GM23338 (cell line): ENCODE measurements around the gene RYR3. TPM values are rescaled to one million over a fixed set of nuclear protein-coding genes. Genes with fewer than 3 reads are reported as not detected.

ENCODE experiments used
- ATAC-seq: fragments of 200-7000 bp; cut with Tn5 transposase; 3 replicates; pipeline ENCODE4 v1.9.1; 2020
- DNase-seq: peaks from one replicate; pipeline ENCODE4 v3.0.0-alpha.2; 2015; ENCODE audit warnings: low spot score
- H2AFZ ChIP-seq: fragments of 200-600 bp; sonication (generic); 2 replicates; pipeline ENCODE4 v1.8.0; 2016; ENCODE audit warnings: antibody characterized with exemption, mild to moderate bottlenecking, moderate library complexity
- H3F3A ChIP-seq: fragments of 200-600 bp; sonication (generic); replicated peaks from 2 replicates; pipeline ENCODE4 v1.8.0; 2017; ENCODE audit warnings: antibody characterized with exemption, mixed run types, low read depth
- H3K27ac ChIP-seq: fragments of 200-600 bp; sonication (generic); 2 replicates; pipeline ENCODE4 v1.6.1; 2016; ENCODE audit warnings: low read depth
- H3K27me3 ChIP-seq: fragments of 200-600 bp; sonication (generic); 2 replicates; pipeline ENCODE4 v1.8.0; 2016; ENCODE audit warnings: mild to moderate bottlenecking, mixed run types, moderate library complexity; ENCODE audit not compliant: insufficient read depth
- H3K36me3 ChIP-seq: fragments of 200-600 bp; sonication (generic); 2 replicates; pipeline ENCODE4 v1.8.0; 2016; ENCODE audit warnings: mild to moderate bottlenecking; ENCODE audit not compliant: insufficient read depth
- H3K4me1 ChIP-seq: fragments of 200-600 bp; sonication (generic); 2 replicates; pipeline ENCODE4 v1.8.0; 2016; ENCODE audit warnings: mild to moderate bottlenecking, moderate library complexity; ENCODE audit not compliant: insufficient read depth
- H3K4me2 ChIP-seq: fragments of 200-600 bp; sonication (generic); 2 replicates; pipeline ENCODE4 v1.7.1; 2017; ENCODE audit warnings: mixed run types
- H3K4me3 ChIP-seq: fragments of 200-600 bp; sonication (generic); 2 replicates; pipeline ENCODE4 v1.6.1; 2016; ENCODE audit warnings: mixed run types
- H3K79me2 ChIP-seq: fragments of 200-600 bp; sonication (generic); replicated peaks from 2 replicates; pipeline ENCODE4 v1.8.0; 2017; ENCODE audit warnings: mild to moderate bottlenecking; ENCODE audit not compliant: insufficient read depth
- H3K9me2 ChIP-seq: fragments of 200-600 bp; sonication (generic); 2 replicates; pipeline ENCODE4 v1.8.0; 2017; ENCODE audit not compliant: insufficient read depth
- H4K20me1 ChIP-seq: fragments of 200-600 bp; sonication (generic); replicated peaks from 2 replicates; pipeline ENCODE4 v1.8.0; 2017; ENCODE audit warnings: mild to moderate bottlenecking; ENCODE audit not compliant: insufficient read depth
- H3K27ac Mint-ChIP-seq: 2 replicates; pipeline ENCODE4 v1.8.0; 2020; ENCODE audit warnings: inconsistent platforms, mild to moderate bottlenecking, moderate library complexity, mixed read lengths
- H3K27me3 Mint-ChIP-seq: 3 replicates; pipeline ENCODE4 v1.8.0; 2022; ENCODE audit warnings: low read depth, mild to moderate bottlenecking, moderate library complexity, mixed read lengths, inconsistent platforms; ENCODE audit not compliant: insufficient read depth, poor library complexity
- H3K36me3 Mint-ChIP-seq: 3 replicates; pipeline ENCODE4 v1.8.0; 2021; ENCODE audit warnings: low read depth, mild to moderate bottlenecking, inconsistent platforms, moderate library complexity, mixed read lengths
- H3K4me1 Mint-ChIP-seq: 3 replicates; pipeline ENCODE4 v1.8.0; 2020; ENCODE audit warnings: mild to moderate bottlenecking, inconsistent platforms, mixed read lengths
- H3K4me3 Mint-ChIP-seq: 3 replicates; pipeline ENCODE4 v1.8.0; 2021; ENCODE audit warnings: moderate library complexity, mild to moderate bottlenecking, inconsistent platforms, mixed read lengths
- H3K9me3 Mint-ChIP-seq: 3 replicates; pipeline ENCODE4 v1.8.0; 2020; ENCODE audit warnings: moderate library complexity, mild to moderate bottlenecking, inconsistent platforms, mixed read lengths
- CREB1 ChIP-seq: fragments of 250-450 bp; sonication (Bioruptor Pico); IDR thresholded peaks from 2 replicates; pipeline ENCODE4 v1.5.0; 2020; ENCODE audit warnings: low read depth, mild to moderate bottlenecking, moderate library complexity
- EZH2phosphoT487 ChIP-seq: fragments of 200-600 bp; sonication (generic); IDR thresholded peaks from one replicate; pipeline ENCODE4 v1.8.1; 2018; ENCODE audit warnings: antibody characterized with exemption; ENCODE audit not compliant: unreplicated experiment
- JUNB ChIP-seq: IDR thresholded peaks from one replicate; pipeline ENCODE4 v1.6.1; 2016; ENCODE audit warnings: antibody characterized with exemption; ENCODE audit not compliant: unreplicated experiment
- NANOG ChIP-seq: IDR thresholded peaks from 2 replicates; pipeline ENCODE4 v1.6.1; 2016; ENCODE audit warnings: antibody characterized with exemption, borderline replicate concordance
- STAT1 ChIP-seq: IDR thresholded peaks from one replicate; pipeline ENCODE4 v1.6.1; 2016; ENCODE audit warnings: antibody characterized with exemption; ENCODE audit not compliant: unreplicated experiment
- ZNF114 ChIP-seq: fragments of 250-450 bp; sonication (Bioruptor Pico); IDR thresholded peaks from 2 replicates; pipeline ENCODE4 v1.5.0; 2020; ENCODE audit warnings: mild to moderate bottlenecking, moderate library complexity
- polyA plus RNA-seq: library from polyadenylated mRNA; unstranded; fragments of >200 nt; fragmentation: Nextera tagmentation; extraction: Ambion mirVana; gene quantifications from 2 replicates; pipeline ENCODE4 v1.2.1, GENCODE V29; 2016
- total RNA-seq: library from RNA; depleted of rRNA; stranded (reverse); fragments of >200 nt; shearing (Covaris generic); gene quantifications from 2 replicates; pipeline ENCODE4 v1.2.3, GENCODE V29; 2014
- TF ChIP-seq, protein P1 (sequence below): IDR thresholded peaks from one replicate; pipeline ENCODE4 v1.6.1; 2018; ENCODE audit warnings: antibody characterized with exemption; ENCODE audit not compliant: unreplicated experiment
- TF ChIP-seq, protein P2 (sequence below), 2 experiments: fragments of 200-600 bp in 1 of 2; sonication (generic) in 1 of 2; conservative IDR thresholded peaks; 2 replicates each; pipeline versions ENCODE4 v1.5.1 to v1.6.1; 2016 to 2017; ENCODE audit warnings: antibody characterized with exemption in 2 of 2, low read depth in 2 of 2, mild to moderate bottlenecking in 2 of 2, moderate library complexity in 1 of 2
- TF ChIP-seq, protein P3 (sequence below): fragments of 250-450 bp; sonication (Bioruptor Pico); IDR thresholded peaks from 2 replicates; pipeline ENCODE4 v1.5.0; 2020; ENCODE audit warnings: mild to moderate bottlenecking, moderate library complexity

Gene RYR3
- total and polyA plus RNA-seq, 2 experiments from 2014 or later = 1.1 to 1.2 TPM

DNA sequence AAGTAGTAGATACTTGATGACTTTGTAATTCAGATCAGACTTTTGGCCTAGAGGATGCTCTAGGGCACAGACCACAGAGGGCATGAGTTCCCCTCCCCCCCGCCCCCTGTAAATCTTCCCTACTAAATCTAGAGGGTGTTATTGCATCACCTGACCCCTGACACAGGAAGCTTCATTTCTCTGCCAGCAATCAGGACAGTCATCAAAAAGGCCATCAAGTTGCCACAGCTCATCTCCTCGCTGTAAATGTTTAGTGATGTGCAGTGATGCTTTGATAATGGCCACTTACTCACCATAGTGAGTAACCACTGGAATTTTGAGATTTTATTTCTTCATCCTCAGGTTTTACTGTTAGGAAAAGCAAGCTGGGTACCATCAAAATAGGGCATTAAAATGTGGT is 368.3 kb downstream of the RYR3 start:
- ATAC-seq = no peak
- Mint-ChIP-seq H3K4me1 (peaks cover 7% of the 10 kb centered on the region), H3K27me3 (peaks cover 7% of the 10 kb centered on the region), H3K4me3 (no peak overlapping the region), H3K36me3 (no peaks in the 10 kb centered on the region), H3K27ac (no peak overlapping the region), H3K9me3 (no peaks in the 10 kb centered on the region)
- H3K27me3 ChIP-seq = no peaks in the 10 kb centered on the region
- peaks cover 7% of the 10 kb centered on the region; the same call in 1 of the 2 replicates for H3K4me1 ChIP-seq
- H3K27ac ChIP-seq = no peak overlapping the region
- no peak for DNase-seq
- no peak overlapping the region for H3K4me3 ChIP-seq
- no peaks in the 10 kb centered on the region for H3K9me2 ChIP-seq
- H2AFZ ChIP-seq = no peak overlapping the region
- TF ChIP-seq NANOG (no peak), ZNF114 (no peak), JUNB (no peak), EZH2phosphoT487 (no peak), STAT1 (no peak), CREB1 (CRISPR knock-in tag) (no peak)
- TF ChIP-seq, protein P1, sequence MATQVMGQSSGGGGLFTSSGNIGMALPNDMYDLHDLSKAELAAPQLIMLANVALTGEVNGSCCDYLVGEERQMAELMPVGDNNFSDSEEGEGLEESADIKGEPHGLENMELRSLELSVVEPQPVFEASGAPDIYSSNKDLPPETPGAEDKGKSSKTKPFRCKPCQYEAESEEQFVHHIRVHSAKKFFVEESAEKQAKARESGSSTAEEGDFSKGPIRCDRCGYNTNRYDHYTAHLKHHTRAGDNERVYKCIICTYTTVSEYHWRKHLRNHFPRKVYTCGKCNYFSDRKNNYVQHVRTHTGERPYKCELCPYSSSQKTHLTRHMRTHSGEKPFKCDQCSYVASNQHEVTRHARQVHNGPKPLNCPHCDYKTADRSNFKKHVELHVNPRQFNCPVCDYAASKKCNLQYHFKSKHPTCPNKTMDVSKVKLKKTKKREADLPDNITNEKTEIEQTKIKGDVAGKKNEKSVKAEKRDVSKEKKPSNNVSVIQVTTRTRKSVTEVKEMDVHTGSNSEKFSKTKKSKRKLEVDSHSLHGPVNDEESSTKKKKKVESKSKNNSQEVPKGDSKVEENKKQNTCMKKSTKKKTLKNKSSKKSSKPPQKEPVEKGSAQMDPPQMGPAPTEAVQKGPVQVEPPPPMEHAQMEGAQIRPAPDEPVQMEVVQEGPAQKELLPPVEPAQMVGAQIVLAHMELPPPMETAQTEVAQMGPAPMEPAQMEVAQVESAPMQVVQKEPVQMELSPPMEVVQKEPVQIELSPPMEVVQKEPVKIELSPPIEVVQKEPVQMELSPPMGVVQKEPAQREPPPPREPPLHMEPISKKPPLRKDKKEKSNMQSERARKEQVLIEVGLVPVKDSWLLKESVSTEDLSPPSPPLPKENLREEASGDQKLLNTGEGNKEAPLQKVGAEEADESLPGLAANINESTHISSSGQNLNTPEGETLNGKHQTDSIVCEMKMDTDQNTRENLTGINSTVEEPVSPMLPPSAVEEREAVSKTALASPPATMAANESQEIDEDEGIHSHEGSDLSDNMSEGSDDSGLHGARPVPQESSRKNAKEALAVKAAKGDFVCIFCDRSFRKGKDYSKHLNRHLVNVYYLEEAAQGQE = no peak
- TF ChIP-seq, protein P2, sequence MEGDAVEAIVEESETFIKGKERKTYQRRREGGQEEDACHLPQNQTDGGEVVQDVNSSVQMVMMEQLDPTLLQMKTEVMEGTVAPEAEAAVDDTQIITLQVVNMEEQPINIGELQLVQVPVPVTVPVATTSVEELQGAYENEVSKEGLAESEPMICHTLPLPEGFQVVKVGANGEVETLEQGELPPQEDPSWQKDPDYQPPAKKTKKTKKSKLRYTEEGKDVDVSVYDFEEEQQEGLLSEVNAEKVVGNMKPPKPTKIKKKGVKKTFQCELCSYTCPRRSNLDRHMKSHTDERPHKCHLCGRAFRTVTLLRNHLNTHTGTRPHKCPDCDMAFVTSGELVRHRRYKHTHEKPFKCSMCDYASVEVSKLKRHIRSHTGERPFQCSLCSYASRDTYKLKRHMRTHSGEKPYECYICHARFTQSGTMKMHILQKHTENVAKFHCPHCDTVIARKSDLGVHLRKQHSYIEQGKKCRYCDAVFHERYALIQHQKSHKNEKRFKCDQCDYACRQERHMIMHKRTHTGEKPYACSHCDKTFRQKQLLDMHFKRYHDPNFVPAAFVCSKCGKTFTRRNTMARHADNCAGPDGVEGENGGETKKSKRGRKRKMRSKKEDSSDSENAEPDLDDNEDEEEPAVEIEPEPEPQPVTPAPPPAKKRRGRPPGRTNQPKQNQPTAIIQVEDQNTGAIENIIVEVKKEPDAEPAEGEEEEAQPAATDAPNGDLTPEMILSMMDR (conservative IDR thresholded peaks at IDR 0.05; ENCODE audit: low read depth in 2 of 2) = no peak
- TF ChIP-seq, protein P3, sequence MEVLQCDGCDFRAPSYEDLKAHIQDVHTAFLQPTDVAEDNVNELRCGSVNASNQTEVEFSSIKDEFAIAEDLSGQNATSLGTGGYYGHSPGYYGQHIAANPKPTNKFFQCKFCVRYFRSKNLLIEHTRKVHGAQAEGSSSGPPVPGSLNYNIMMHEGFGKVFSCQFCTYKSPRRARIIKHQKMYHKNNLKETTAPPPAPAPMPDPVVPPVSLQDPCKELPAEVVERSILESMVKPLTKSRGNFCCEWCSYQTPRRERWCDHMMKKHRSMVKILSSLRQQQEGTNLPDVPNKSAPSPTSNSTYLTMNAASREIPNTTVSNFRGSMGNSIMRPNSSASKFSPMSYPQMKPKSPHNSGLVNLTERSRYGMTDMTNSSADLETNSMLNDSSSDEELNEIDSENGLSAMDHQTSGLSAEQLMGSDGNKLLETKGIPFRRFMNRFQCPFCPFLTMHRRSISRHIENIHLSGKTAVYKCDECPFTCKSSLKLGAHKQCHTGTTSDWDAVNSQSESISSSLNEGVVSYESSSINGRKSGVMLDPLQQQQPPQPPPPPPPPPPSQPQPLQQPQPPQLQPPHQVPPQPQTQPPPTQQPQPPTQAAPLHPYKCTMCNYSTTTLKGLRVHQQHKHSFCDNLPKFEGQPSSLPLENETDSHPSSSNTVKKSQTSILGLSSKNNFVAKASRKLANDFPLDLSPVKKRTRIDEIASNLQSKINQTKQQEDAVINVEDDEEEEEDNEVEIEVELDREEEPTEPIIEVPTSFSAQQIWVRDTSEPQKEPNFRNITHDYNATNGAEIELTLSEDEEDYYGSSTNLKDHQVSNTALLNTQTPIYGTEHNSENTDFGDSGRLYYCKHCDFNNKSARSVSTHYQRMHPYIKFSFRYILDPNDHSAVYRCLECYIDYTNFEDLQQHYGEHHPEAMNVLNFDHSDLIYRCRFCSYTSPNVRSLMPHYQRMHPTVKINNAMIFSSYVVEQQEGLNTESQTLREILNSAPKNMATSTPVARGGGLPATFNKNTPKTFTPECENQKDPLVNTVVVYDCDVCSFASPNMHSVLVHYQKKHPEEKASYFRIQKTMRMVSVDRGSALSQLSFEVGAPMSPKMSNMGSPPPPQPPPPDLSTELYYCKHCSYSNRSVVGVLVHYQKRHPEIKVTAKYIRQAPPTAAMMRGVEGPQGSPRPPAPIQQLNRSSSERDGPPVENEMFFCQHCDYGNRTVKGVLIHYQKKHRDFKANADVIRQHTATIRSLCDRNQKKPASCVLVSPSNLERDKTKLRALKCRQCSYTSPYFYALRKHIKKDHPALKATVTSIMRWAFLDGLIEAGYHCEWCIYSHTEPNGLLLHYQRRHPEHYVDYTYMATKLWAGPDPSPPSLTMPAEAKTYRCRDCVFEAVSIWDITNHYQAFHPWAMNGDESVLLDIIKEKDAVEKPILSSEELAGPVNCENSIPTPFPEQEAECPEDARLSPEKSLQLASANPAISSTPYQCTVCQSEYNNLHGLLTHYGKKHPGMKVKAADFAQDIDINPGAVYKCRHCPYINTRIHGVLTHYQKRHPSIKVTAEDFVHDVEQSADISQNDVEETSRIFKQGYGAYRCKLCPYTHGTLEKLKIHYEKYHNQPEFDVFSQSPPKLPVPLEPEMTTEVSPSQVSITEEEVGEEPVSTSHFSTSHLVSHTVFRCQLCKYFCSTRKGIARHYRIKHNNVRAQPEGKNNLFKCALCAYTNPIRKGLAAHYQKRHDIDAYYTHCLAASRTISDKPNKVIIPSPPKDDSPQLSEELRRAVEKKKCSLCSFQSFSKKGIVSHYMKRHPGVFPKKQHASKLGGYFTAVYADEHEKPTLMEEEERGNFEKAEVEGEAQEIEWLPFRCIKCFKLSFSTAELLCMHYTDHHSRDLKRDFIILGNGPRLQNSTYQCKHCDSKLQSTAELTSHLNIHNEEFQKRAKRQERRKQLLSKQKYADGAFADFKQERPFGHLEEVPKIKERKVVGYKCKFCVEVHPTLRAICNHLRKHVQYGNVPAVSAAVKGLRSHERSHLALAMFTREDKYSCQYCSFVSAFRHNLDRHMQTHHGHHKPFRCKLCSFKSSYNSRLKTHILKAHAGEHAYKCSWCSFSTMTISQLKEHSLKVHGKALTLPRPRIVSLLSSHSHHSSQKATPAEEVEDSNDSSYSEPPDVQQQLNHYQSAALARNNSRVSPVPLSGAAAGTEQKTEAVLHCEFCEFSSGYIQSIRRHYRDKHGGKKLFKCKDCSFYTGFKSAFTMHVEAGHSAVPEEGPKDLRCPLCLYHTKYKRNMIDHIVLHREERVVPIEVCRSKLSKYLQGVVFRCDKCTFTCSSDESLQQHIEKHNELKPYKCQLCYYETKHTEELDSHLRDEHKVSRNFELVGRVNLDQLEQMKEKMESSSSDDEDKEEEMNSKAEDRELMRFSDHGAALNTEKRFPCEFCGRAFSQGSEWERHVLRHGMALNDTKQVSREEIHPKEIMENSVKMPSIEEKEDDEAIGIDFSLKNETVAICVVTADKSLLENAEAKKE = no peak
- H3F3A ChIP-seq = no peaks in the 10 kb centered on the region
- H3K79me2 ChIP-seq = no peaks in the 10 kb centered on the region
- H4K20me1 ChIP-seq = no peaks in the 10 kb centered on the region
- H3K4me2 ChIP-seq = no peak overlapping the region
- no peaks in the 10 kb centered on the region for H3K36me3 ChIP-seq
